ENCODE results near the gene BPIFB2.
"Not testable (repeated sequence)": the region's sequence is repeated elsewhere in the genome, so short reads cannot be mapped to it uniquely, and the experiment has no call there.

The BPIFB2 gene

DNA sequence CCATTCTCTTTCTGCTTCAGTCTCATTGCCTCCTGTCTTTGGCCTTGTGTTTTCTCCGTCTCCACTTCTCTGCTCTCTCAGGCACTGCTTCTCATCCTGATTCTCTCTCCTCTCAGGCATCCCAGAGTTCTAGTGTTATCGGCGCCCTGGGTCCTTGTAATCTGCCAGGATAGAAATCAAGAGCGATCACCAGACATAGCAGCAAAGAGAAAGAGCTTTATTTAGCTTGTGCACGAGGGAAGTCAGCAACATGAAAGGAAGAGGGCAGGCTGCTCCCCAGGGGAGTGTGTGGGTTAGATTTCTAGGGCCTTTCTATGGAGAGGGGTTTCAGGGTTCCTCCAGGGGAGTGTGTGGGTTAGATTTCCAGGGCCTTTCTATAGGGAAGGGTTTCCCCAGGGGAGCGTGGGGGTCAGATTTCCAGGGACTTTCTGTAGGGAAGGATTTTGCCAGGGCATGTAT lies 35.8 kb upstream of the BPIFB2 start:
- peak; percentile 52 for DNase-seq

- DNase-seq, result peak; percentile 98
Measured at GRCh38 chr20:32972181-32973076, 35.1 kb upstream of the BPIFB2 start.

DNA sequence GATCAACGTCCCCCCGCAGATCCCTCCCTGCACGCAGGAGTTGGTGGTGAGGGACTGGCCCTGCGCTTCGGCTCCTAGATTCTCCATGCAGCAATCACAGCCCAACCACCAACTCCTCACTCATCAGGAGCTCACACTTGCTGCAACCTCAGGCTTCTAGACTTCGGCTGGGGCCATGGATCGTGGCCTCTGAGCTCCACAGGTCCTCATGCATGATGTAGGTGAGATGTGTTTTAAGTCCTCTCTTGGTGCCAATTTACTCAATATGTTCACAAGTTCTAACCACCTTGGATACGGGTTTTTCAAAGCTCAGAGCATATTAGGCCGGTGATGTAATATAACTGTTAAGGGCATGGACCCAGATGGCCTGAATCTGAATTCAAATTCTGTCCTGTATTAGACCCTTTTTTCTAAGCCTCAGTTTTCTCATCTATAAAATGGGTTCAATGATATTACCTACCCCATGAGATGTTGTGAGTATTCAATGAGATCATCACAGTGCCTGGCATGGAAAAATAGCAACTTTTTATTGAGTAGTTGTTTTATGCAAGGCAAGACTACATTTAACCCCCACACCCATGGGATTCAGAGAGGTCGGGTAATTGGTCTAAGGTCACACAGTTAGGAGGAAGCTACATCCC lies 34.3 kb upstream of the BPIFB2 start:
- no peak for DNase-seq

- not testable (repeated sequence) for DNase-seq
Measured at GRCh38 chr20:32974204-32975064, 33.1 kb upstream of the BPIFB2 start.

- not testable (repeated sequence) for DNase-seq
Measured at GRCh38 chr20:32975121-32975520, 32.4 kb upstream of the BPIFB2 start.

DNA sequence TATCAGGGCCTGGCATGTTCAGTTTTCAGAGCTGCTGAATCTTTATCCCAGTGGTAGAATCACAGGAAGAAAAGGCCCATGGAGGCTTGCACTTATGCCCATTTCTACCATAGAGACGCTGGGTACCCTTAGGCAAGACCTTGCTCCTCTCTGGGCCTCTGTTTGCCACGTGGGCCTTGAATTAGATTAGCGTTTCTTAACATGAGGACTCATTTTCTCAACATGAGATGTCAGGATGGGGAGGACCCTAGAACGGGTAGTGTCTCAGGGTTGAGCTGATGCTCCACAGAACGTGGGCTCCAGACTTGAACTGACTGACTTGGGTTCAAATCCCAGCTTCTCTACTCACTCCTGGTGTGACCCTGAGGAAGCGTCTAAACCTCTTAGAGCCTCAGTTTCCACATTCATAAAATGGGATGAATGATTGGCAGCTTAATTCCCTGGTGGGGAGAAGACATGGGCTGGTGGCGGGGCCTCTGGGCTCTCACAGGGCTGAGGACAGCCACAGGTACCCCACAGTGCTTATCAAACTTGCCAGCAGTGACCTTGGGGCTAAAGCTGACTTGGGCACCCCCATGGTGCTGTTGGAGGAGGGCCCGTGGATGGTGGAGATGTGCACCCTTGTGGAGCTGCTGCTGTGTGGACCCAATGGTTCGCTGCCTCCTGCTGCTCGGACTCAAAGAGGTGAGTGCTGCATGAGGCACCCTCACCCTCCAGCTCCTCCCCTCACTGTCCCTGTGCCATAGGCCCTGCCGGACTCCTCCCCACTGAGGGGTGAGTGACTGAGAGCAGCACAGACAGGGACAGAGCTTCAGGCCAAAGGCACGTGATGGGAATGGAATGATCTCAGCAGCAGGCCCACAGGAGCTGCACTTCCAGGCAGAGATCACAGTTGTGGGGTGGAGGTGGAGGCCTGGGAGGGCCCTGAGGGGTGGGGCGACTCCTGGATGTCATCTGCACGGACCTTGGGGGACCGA lies 31.5 kb upstream of the BPIFB2 start:
- DNase-seq, result no peak

- DNase-seq, result peak; percentile 44
Measured at GRCh38 chr20:32976746-32977145, 30.8 kb upstream of the BPIFB2 start.

- DNase-seq, result no peak
Measured at GRCh38 chr20:32977281-32978008, 30.1 kb upstream of the BPIFB2 start.

- DNase-seq, result no peak
Measured at GRCh38 chr20:32978009-32978335, 29.5 kb upstream of the BPIFB2 start.

GRCh38 chr20:32979201-32979998 lies 28.1 kb upstream of the BPIFB2 start:
- no peak for DNase-seq

DNA sequence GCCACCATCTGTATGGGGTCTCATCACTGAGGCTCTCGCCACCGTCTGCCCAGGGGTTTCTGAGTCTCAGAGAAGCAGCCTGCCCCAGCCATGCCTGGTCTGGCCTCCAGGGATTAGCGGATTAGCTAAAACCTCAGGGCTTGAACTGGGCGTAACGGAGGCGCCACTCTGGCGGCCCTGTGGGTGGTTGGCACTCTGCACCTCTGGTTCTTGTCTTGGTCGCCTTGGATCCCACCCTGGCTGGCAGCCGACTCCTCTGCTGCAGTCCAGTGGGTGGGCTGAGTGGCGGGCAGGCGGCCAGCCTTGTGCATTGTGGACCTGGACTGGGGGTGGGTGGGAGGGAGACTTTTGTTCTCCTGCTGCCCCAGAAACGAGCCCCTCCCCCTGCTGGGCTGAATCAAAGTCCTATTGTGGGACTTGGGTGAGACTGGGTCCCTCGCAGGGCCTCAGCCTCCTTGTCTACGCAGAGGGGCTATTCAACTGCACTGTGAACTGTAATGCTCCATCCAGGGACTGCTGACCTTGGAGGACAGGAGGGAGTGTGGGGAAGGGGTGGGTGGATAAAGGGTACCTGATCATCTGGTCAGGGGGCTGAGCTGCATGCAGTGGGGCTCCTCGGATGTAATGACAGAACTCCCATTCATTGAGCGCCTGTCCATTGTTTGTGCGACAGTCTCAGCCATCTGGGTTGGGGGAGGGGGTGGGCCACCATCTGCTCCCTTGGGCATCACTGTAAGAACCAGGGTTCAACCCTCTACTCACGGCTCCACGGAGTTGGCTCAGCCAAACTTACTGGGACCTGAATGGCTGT lies 27.2 kb upstream of the BPIFB2 start:
- DNase-seq, result no peak

- DNase-seq, result no peak
Measured at GRCh38 chr20:32980990-32981389, 26.5 kb upstream of the BPIFB2 start.

DNA sequence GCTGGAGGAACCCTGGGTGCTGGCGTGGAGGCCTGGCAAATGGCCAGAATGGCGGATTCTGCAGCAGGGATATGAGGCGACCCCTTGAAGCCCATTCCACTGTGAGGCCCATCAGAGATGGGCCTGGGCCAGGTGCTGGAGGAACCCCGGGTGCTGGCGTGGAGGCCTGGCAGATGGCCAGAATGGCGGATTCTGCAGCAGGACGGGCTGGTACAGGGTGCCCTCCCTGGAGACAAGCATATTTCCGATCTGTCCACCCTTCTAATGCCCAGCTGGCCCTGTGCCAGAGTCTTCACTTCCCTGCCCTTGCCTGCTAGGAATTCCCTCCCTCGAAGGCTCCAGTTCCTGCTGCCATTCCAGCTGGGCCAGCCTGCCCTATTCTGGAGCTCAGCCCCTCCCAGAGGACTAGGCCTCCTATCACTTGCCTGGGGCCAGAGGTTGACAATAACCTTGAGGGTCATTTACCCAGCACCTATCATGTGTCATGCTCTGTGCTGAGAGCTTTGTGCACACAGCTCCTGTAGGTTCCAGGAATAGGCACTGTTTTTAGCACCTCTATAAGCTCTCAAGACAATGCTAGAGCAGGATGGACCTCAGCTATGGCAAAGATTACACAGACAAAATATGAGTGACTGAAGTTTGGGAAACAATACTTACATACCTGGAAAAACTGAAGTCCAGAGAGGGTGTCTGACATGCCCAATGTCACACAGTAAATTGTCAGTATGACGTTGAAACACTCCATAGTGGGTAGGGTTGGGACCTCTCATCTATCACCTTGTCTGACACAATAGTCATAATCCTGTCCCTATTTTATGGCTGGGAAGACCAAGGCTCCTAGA lies 24.7 kb upstream of the BPIFB2 start:
- no peak for DNase-seq

DNA sequence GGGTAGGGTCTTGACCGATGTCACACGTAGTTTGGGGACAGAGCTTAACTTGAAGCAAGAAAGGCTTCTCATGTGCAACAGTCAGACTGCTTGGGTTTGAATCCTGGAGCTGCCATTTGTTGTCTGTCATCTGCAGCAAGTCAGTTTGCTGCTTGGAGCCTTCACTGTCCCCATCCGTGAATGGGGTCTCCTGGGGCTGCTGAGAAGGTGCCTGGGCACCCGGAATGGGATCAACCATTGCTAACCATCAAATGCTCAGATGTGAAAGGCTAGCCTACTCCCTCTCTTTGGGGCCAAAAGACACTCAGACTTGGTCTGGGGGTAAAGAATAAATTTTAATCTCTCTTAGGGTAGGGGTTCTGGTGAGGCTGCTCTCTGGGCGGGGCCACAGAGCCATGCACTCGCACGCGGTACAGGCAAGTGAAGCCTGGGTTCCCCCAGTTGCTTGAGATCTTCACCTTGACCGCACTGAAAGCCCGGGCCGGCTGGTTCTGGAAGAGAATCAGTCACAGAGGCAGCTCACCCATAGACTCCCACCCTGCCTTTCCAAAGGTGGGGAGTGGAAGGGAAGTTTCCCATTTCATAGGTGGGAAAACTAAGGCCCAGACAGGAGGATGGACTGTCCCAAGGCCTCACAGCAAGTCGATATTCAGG lies 23.9 kb upstream of the BPIFB2 start:
- no peak for DNase-seq

DNA sequence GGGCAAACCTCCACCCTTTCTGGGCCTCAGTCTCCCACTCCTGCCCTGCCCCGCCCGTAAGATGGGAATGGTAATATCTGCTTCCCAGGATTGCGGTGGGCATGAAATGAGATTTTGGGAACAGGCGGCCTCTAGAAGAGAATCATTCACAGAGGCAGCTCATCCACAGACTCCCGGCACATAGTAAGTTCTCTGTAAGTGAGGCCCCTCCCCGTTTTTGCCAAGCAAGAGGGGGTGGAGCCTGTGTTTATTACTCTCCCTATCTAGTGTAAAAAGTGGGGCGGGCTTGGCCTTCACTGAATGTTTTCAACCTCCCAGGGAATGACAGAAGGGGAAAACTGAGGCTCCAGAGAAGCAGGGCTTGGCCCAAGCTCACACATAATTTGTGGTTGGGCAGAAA lies 23.3 kb upstream of the BPIFB2 start:
- peak; percentile 63 for DNase-seq

GRCh38 chr20:32984631-32985354 lies 22.7 kb upstream of the BPIFB2 start:
- no peak for DNase-seq

GRCh38 chr20:32985596-32985995 lies 21.9 kb upstream of the BPIFB2 start:
- DNase-seq, result no peak

All from hematopoietic multipotent progenitor cell treated with erythropoietin and hydrocortisone succinate and interleukin-3 and kit ligand, for 4 days (in vitro differentiated cells).